H1 (cell line): ENCODE results near the gene BNIP2. TPM values are rescaled to one million over a fixed set of nuclear protein-coding genes. Genes with fewer than 3 reads are reported as not detected.

Source experiments
- CTCF ChIA-PET: fragments of 300-600 bp; sonication (Branson Sonifier 250); formaldehyde crosslinking; loops from one replicate; lab custom pipeline; 2021; ENCODE audit not compliant: partially characterized antibody; lab: Charles Lee
- POLR2A ChIA-PET: fragments of 300-600 bp; sonication (Branson Sonifier 250); formaldehyde crosslinking; loops from one replicate; lab custom pipeline; 2021; ENCODE audit warnings: inconsistent platforms; ENCODE audit not compliant: partially characterized antibody; lab: Charles Lee
- DNase-seq, 2 experiments: peaks; one replicate each; pipeline versions ENCODE4 v3.0.0 to v3.0.0-alpha.2; 2010 to 2022; ENCODE audit warnings: low spot score in 2 of 2, low read depth in 1 of 2, mixed read lengths in 1 of 2
- FAIRE-seq: peaks from 2 replicates; lab custom pipeline; 2011; peaks lifted over from hg19 to GRCh38; lab: Jason Lieb, UNC
- H2AFZ ChIP-seq: 2 replicates; pipeline ENCODE4 v1.8.1; 2012; ENCODE audit warnings: low read length, inconsistent platforms
- H2AK5ac ChIP-seq: 2 replicates; pipeline ENCODE4 v1.6.1; 2013; ENCODE audit warnings: low read depth, low read length
- H2BK120ac ChIP-seq: replicated peaks from 2 replicates; pipeline ENCODE3; 2013; ENCODE audit warnings: low read depth, low read length, inconsistent platforms
- H2BK12ac ChIP-seq: 2 replicates; pipeline ENCODE4 v1.6.1; 2013; ENCODE audit warnings: low read depth, low read length
- H2BK15ac ChIP-seq: 2 replicates; pipeline ENCODE4 v1.6.1; 2013; ENCODE audit warnings: low read length
- H2BK20ac ChIP-seq: 2 replicates; pipeline ENCODE4 v1.6.1; 2013; ENCODE audit warnings: low read length
- H2BK5ac ChIP-seq: 2 replicates; pipeline ENCODE4 v1.6.1; 2013; ENCODE audit warnings: low read depth, low read length
- H3K14ac ChIP-seq: 2 replicates; pipeline ENCODE4 v1.6.1; 2013; ENCODE audit warnings: inconsistent platforms; ENCODE audit not compliant: insufficient read length
- H3K18ac ChIP-seq: 2 replicates; pipeline ENCODE4 v1.6.1; 2013; ENCODE audit warnings: low read length; ENCODE audit errors: extremely low read depth
- H3K23ac ChIP-seq: 2 replicates; pipeline ENCODE4 v1.6.1; 2013; ENCODE audit warnings: inconsistent platforms; ENCODE audit not compliant: insufficient read length
- H3K23me2 ChIP-seq: 2 replicates; pipeline ENCODE4 v1.6.1; 2013; ENCODE audit warnings: low read depth, low read length
- H3K27ac ChIP-seq: 2 replicates; pipeline ENCODE4 v1.6.1; 2011; ENCODE audit warnings: low read depth, low read length, inconsistent platforms
- H3K27me3 ChIP-seq, 4 experiments: replicated peaks in 1 of 4; 1 replicate in 1 of 4; 2 replicates in 3 of 4; pipeline versions ENCODE4 v1.6.1 to v1.8.1; 2011 to 2013; ENCODE audit warnings: low read length in 3 of 4, mild to moderate bottlenecking in 3 of 4, inconsistent platforms in 2 of 4, mixed read lengths in 2 of 4, moderate library complexity in 1 of 4; ENCODE audit not compliant: control insufficient read depth in 3 of 4, insufficient read depth in 3 of 4; ENCODE audit errors: extremely low read depth in 1 of 4
- H3K36me3 ChIP-seq, 4 experiments: 2 replicates each; pipeline versions ENCODE4 v1.6.1 to v1.8.1; 2011 to 2013; ENCODE audit warnings: mild to moderate bottlenecking in 4 of 4, low read length in 3 of 4, moderate library complexity in 2 of 4, control low read depth in 1 of 4, inconsistent platforms in 1 of 4; ENCODE audit not compliant: insufficient read depth in 4 of 4, control insufficient read depth in 2 of 4
- H3K4ac ChIP-seq: replicated peaks from 2 replicates; pipeline ENCODE3; 2013; ENCODE audit warnings: low read length, low read depth, mixed read lengths, inconsistent platforms; ENCODE audit not compliant: insufficient read length
- H3K4me1 ChIP-seq, 4 experiments: replicated peaks in 1 of 4; 1 replicate in 1 of 4; 2 replicates in 3 of 4; pipeline versions ENCODE4 v1.6.1 to v1.8.1; 2011 to 2013; ENCODE audit warnings: low read length in 3 of 4, inconsistent platforms in 2 of 4, mixed read lengths in 1 of 4; ENCODE audit not compliant: insufficient read depth in 4 of 4, control insufficient read depth in 3 of 4
- H3K4me2 ChIP-seq, 2 experiments: 2 replicates each; pipeline versions ENCODE4 v1.6.1 to v1.8.1; 2011 to 2013; ENCODE audit warnings: low read depth in 2 of 2, low read length in 2 of 2, control low read depth in 1 of 2, inconsistent platforms in 1 of 2, mild to moderate bottlenecking in 1 of 2; ENCODE audit not compliant: insufficient read depth in 1 of 2
- H3K4me3 ChIP-seq, 4 experiments: fragments of 200-600, 300-600 bp in 1 of 4; sonication (generic), shearing (Covaris generic), sonication (Bioruptor Twin) in 1 of 4; 2 replicates each; pipeline versions ENCODE4 v1.5.1 to v1.8.1; 2011 to 2016; ENCODE audit warnings: low read length in 4 of 4, low read depth in 3 of 4, control low read depth in 2 of 4, inconsistent platforms in 2 of 4, mild to moderate bottlenecking in 2 of 4, mixed read lengths in 1 of 4, moderate library complexity in 1 of 4; ENCODE audit not compliant: insufficient read depth in 2 of 4; ENCODE audit errors: extremely low read depth in 1 of 4
- H3K56ac ChIP-seq: replicated peaks from 2 replicates; pipeline ENCODE3; 2013; ENCODE audit warnings: low read depth, mild to moderate bottlenecking, mixed read lengths, low read length, inconsistent platforms; ENCODE audit not compliant: insufficient read length
- H3K79me1 ChIP-seq: 2 replicates; pipeline ENCODE4 v1.6.1; 2013; ENCODE audit warnings: low read depth, low read length, control low read depth
- H3K79me2 ChIP-seq, 2 experiments: 2 replicates each; pipeline versions ENCODE4 v1.6.1 to v1.8.1; 2012 to 2013; ENCODE audit warnings: low read length in 2 of 2, mild to moderate bottlenecking in 2 of 2, inconsistent platforms in 1 of 2; ENCODE audit not compliant: insufficient read depth in 2 of 2, control insufficient read depth in 1 of 2
- H3K9ac ChIP-seq, 4 experiments: replicated peaks in 1 of 4; 1 replicate in 1 of 4; 2 replicates in 3 of 4; pipeline versions ENCODE4 v1.6.1 to v1.8.1; 2011 to 2013; ENCODE audit warnings: low read depth in 3 of 4, low read length in 3 of 4, control low read depth in 2 of 4, mild to moderate bottlenecking in 2 of 4, moderate library complexity in 2 of 4, inconsistent platforms in 1 of 4; ENCODE audit errors: extremely low read depth in 1 of 4
- H3K9me3 ChIP-seq, 2 experiments: 2 replicates each; pipeline versions ENCODE4 v1.6.1 to v1.8.1; 2012 to 2013; ENCODE audit warnings: mild to moderate bottlenecking in 2 of 2, moderate library complexity in 2 of 2, control low read depth in 1 of 2, inconsistent platforms in 1 of 2, low read depth in 1 of 2, low read length in 1 of 2, mixed read lengths in 1 of 2; ENCODE audit not compliant: insufficient read depth in 2 of 2
- H4K20me1 ChIP-seq, 2 experiments: replicated peaks in 1 of 2; 2 replicates each; pipeline versions ENCODE3 to v1.8.1; 2011 to 2013; ENCODE audit warnings: inconsistent platforms in 2 of 2, low read length in 2 of 2, mild to moderate bottlenecking in 1 of 2; ENCODE audit not compliant: insufficient read depth in 2 of 2, control insufficient read depth in 1 of 2
- H4K5ac ChIP-seq: 2 replicates; pipeline ENCODE4 v1.6.1; 2013; ENCODE audit warnings: low read length, low read depth, mixed read lengths, inconsistent platforms; ENCODE audit not compliant: insufficient read length
- H4K8ac ChIP-seq: 2 replicates; pipeline ENCODE4 v1.8.0; 2013; ENCODE audit warnings: mild to moderate bottlenecking, moderate library complexity, low read length, inconsistent platforms; ENCODE audit not compliant: insufficient read depth; ENCODE audit errors: extremely low read depth
- H4K91ac ChIP-seq: replicated peaks from 2 replicates; pipeline ENCODE3; 2013; ENCODE audit warnings: low read length, mixed read lengths, inconsistent platforms; ENCODE audit not compliant: insufficient read length
- CTCF ChIP-seq, 3 experiments: IDR thresholded peaks; 1 replicate in 2 of 3; 2 replicates in 1 of 3; pipeline versions ENCODE4 v1.5.1 to v1.6.1; 2011; ENCODE audit warnings: low read length in 3 of 3, mild to moderate bottlenecking in 3 of 3, inconsistent platforms in 2 of 3, low read depth in 1 of 3, moderate library complexity in 1 of 3; ENCODE audit not compliant: insufficient read depth in 1 of 3; ENCODE audit errors: control extremely low read depth in 1 of 3
- HDAC2 ChIP-seq, 2 experiments: fragments of 300-600 bp in 1 of 2; sonication (generic) in 1 of 2; IDR thresholded peaks; 2 replicates each; pipeline ENCODE4 v1.6.1; 2011 to 2012; ENCODE audit warnings: low read depth in 2 of 2, low read length in 2 of 2, mild to moderate bottlenecking in 2 of 2, moderate library complexity in 2 of 2, borderline replicate concordance in 1 of 2, inconsistent platforms in 1 of 2
- RAD21 ChIP-seq, 2 experiments: IDR thresholded peaks in 1 of 2; conservative IDR thresholded peaks in 1 of 2; 2 replicates each; pipeline ENCODE4 v1.6.1; 2011; ENCODE audit warnings: low read depth in 2 of 2, low read length in 2 of 2, improper control_type of control experiment in 1 of 2, inconsistent platforms in 1 of 2, mild to moderate bottlenecking in 1 of 2, moderate library complexity in 1 of 2
- SP4 ChIP-seq: IDR thresholded peaks from 2 replicates; pipeline ENCODE4 v1.6.1; 2012; ENCODE audit warnings: low read length, inconsistent platforms
- WGBS, 2 experiments: shearing (Covaris generic) in 1 of 2; methylation state at CpG; one replicate each; pipeline versions ENCODE4 v1.1.6 to v1.1.7; 2013 to 2015; ENCODE audit warnings: low lambda C conversion rate in 2 of 2, mixed read lengths in 2 of 2, inconsistent platforms in 1 of 2, low coverage in 1 of 2, missing lambda C conversion rate in 1 of 2; ENCODE audit not compliant: insufficient replicate concordance in 2 of 2, insufficient coverage in 1 of 2, insufficient read length in 1 of 2; ENCODE audit errors: extremely low coverage in 1 of 2, missing lambda C conversion rate in 1 of 2; 5-methylcytosine and 5-hydroxymethylcytosine counted together
- polyA plus RNA-seq, 7 experiments: library from polyadenylated mRNA; depleted of rRNA in 3 of 7; stranded (reverse) in 5 of 7; unstranded in 2 of 7; fragments of >200 nt in 5 of 7; fragments of 200-250 nt in 2 of 7; gene quantifications; 1 replicate in 5 of 7; 2 replicates in 1 of 7; 4 replicates in 1 of 7; pipeline versions ENCODE4 v1.2.1 to v1.2.3, GENCODE V29; 2011 to 2013; ENCODE audit warnings: missing spikeins in 2 of 7, mixed read lengths in 2 of 7
- total RNA-seq: library from RNA; stranded (reverse); fragmentation: NEBNext Ultra II Directional; extraction: Animal tissue kit (Norgen Biotek cat#: 25700); gene quantifications from 2 replicates; pipeline ENCODE4 v1.2.1, GENCODE V29; 2021

Gene BNIP2
- total and polyA plus RNA-seq, 2 of the 8 experiments (the other 6 are each of a cell fraction or from before 2014, with no cell fraction given) = 11.8 to 40.6 TPM

GRCh38 chr15:59691194-59691805, 2.2 kb upstream of the BNIP2 start:
- WGBS, 2 experiments = 95% methylated on average over 1 of the region's 1 CpG; no CpG with 5 or more reads in 1 of the 2 experiments
- Histone ChIP-seq H3K4ac (no peak overlapping the region), H3K79me2 (peaks cover 10 to 24% of the 10 kb centered on the region in 2 experiments), H3K23me2 (no peaks in the 10 kb centered on the region), H3K23ac (no peak overlapping the region), H3K9me3 (no peaks in the 10 kb centered on the region), H4K20me1 (peaks cover 0 to 6% of the 10 kb centered on the region in 2 experiments), H3K56ac (no peak overlapping the region), H3K9ac (no peak overlapping the region), H3K18ac (no peak overlapping the region), H3K14ac (no peak overlapping the region), H2BK5ac (no peak overlapping the region), H3K27me3 (peaks cover 0 to 6% (median 4%) of the 10 kb centered on the region in 4 experiments; a peak in 5 of 7 replicates), H3K79me1 (0 out of 2 replicates have a peak, but pooled peaks cover 4% of the 10 kb centered on the region), H2AK5ac (no peak overlapping the region), H2AFZ (no peak overlapping the region), H4K5ac (no peak overlapping the region), H3K27ac (no peak overlapping the region), H2BK12ac (no peak overlapping the region), H2BK120ac (no peak overlapping the region), H3K4me2 (no peak overlapping the region), H3K4me1 (peaks cover 0 to 6% (median 1%) of the 10 kb centered on the region in 4 experiments; a peak in 4 of 7 replicates), H4K91ac (no peak overlapping the region), H2BK15ac (no peak overlapping the region), H3K4me3 (no peak overlapping the region), H4K8ac (no peak overlapping the region), H3K36me3 (no peaks in the 10 kb centered on the region; a peak in 1 of 8 replicates), H2BK20ac (no peak overlapping the region)
- DNase-seq (no peak), FAIRE-seq (no peak)
- ChIA-PET POLR2A (interaction anchor here (0.6 to 0.7 kb wide), 2 partner anchors 71 to 166 kb away, joined by 3 read pairs; no protein-coding TSS in a partner anchor), CTCF (interaction anchor here (0.6 to 2.5 kb wide), 28 partner anchors 8 to 1839 kb away, joined by 3 to 9 read pairs (median 3); no protein-coding TSS in a partner anchor)
- TF ChIP-seq RAD21 (IDR thresholded peaks at IDR 0.05 in 1 of 2, conservative IDR thresholded peaks at IDR 0.05 in 1 of 2; ENCODE audit: low read depth in 2 of 2, low read length in 2 of 2) (peak; percentile 42 to 46), HDAC2 (IDR thresholded peaks at IDR 0.05; ENCODE audit: borderline replicate concordance in 1 of 2, low read depth in 2 of 2, low read length in 2 of 2) (no peak), SP4 (no peak), CTCF (IDR thresholded peaks at IDR 0.05; ENCODE audit: control extremely low read depth in 1 of 3, insufficient read depth in 1 of 3, low read depth in 1 of 3, low read length in 3 of 3) (peak in 1 of 3 experiments; percentile 14; a peak in 1 of 4 replicates)
